Embryonic facial prominence (tissue), 1 donor: ENCODE results near the gene CEP290.
A peak's percentile ranks its signal among the peaks of the same experiment; 100 is the strongest.
"Not testable (repeated sequence)": the region's sequence is repeated elsewhere in the genome, so short reads cannot be mapped to it uniquely, and the experiment has no call there.

Experiments
- DNase-seq: peaks from one replicate; pipeline ENCODE4 v3.0.0-alpha.2; 2016; ENCODE audit errors: extremely low spot score

Gene CEP290

GRCh38 chr12:88142610-88142991, 713 bp upstream of the CEP290 start:
- no peak for DNase-seq

DNA sequence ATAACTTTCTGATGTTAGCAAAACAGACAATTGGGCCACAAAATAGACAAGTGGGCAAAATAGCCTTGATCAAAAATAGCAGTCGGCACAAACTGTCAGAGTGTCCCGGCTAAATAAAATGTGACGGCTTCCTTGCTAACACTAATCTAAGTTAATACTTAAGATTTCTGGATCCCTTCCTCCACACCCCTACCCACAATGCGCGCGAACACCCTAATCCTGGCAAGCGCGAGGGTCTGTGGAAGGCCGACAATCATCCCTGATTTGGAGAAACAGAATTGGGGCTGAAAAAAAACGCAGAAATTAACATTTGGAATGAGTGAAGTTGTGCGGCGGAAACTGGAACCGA, 489 bp downstream of the CEP290 start:
- DNase-seq = no peak

DNA sequence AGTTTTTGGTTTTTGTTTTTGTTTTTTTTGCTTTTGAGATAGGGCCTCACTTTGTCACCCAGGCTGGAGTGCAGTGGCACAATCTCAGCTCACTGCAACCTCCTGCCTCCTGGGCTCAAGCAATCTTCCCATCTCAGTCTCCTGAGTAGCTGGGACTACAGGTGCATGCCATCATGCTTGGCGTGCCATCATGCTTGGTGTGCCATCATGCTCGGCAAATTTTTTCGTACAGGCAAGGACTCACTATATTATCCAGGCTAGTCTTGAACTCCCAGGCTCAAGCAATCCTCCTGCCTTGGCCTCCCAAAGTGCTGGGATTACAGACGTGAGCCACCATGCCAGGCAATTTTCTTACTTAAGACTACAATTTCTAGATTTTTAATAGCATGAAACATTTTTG, 2.2 kb downstream of the CEP290 start:
- DNase-seq = not testable (repeated sequence)

- not testable (repeated sequence) for DNase-seq
Measured at GRCh38 chr12:88133181-88133580, 8.7 kb downstream of the CEP290 start.

- no peak for DNase-seq
Measured at GRCh38 chr12:88132392-88132791, 9.5 kb downstream of the CEP290 start.

DNA sequence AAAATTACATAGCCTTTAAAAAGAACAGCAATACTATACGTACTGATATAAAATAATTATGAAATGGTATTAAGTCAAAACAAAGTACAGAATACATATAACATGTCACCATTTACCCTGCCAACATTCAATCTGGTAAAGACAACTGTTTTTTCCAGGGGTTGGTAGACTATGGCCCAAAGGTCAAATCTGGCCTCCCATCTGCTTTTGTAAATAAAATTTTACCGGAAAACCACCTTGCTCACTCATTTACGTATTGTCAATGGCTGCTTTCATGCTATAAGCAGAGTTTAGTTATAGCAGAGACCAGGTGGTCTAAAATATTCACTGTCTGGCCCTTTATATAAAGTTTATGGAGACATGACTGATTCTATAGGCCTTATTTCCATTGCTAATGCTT, 14.0 kb downstream of the CEP290 start:
- no peak for DNase-seq

DNA sequence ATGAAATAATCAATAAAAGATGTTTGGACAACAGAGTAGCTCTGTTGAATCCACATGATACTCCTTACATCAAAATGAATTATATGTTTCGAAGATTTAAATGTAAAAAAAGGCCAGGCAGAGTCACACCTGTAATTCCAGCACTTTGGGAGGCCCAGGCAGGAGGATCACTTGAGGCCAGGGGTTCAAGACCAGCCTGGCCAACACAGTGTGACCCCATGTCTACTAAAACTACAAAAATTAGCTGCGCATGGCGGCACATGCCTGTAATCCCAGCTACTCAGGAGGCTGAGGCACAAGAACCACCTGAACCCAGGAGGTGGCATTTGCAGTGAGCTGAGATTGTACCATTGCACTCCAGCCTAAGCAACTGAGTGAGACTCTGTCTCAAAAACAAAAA, 14.8 kb downstream of the CEP290 start:
- no peak for DNase-seq

GRCh38 chr12:88122666-88123065, 19.2 kb downstream of the CEP290 start:
- DNase-seq = no peak

DNA sequence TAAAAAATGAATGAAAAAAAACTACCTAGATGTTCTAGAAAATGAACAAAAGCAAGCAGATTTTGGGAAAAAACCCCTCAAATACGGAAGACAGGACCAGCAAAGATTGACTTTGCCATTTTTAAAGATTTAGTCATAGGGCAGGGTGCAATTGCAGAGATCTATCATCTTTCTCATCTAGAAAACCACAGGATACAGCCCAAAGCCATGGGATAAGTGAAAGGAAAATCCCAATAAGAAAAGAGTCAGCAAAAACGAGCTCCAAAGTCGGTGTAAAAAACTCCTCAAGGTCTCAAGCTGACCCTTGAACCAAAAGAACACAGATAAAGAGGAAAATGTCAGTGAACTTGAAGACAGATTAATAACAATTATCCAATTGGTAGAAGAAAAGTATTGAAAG, 28.0 kb downstream of the CEP290 start:
- DNase-seq = no peak

DNA sequence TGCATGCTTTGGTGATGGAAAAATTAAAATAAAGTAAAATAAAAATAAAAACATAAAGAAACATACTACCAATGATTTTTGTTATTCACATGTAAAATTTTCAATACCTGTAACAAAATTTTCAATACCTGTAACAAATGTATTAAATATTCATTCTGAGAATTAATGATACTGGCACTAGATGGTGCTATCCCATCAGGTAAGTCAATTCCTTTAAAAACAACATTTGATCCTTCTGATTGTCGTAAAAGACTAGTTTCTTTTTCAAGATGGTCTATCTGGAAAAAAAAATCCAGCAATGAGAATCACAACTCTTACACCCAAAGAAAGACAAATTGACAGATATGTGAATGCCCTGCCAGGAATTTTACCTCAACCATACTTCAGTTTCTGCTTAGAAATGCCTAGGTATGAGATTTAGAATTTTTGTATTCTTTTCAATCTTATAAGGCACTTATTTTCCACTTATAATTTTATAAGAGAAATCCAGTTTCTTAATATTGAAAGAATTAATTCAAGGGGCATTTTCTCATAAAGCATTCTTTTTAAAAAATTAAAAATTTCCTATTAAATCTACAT, 30.7 kb downstream of the CEP290 start:
- DNase-seq = peak; percentile 20

GRCh38 chr12:88108021-88108420, 33.9 kb downstream of the CEP290 start:
- no peak for DNase-seq

GRCh38 chr12:88093573-88093972, 48.3 kb downstream of the CEP290 start:
- no peak for DNase-seq

GRCh38 chr12:88092771-88093170, 49.1 kb downstream of the CEP290 start:
- DNase-seq = no peak

DNA sequence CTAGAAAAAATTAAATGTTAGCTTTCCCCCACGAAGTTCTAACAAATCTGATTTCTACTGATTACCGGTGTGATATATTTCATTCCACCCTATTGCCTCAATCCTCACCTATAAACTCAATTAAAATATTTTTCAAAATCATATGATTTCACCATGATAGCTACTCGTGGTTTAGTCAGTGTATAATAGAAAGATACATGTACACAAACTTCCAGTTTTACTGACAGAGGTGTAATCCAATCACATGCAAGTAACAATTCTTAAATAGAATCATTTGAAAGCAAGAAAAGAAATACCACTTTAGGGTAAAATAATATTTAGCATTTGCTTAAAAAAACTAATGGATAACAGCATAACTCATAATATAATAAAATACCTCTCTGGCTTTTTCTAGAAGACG, 57.7 kb downstream of the CEP290 start:
- DNase-seq = no peak

GRCh38 chr12:88083634-88084033, 58.3 kb downstream of the CEP290 start:
- DNase-seq = no peak

DNA sequence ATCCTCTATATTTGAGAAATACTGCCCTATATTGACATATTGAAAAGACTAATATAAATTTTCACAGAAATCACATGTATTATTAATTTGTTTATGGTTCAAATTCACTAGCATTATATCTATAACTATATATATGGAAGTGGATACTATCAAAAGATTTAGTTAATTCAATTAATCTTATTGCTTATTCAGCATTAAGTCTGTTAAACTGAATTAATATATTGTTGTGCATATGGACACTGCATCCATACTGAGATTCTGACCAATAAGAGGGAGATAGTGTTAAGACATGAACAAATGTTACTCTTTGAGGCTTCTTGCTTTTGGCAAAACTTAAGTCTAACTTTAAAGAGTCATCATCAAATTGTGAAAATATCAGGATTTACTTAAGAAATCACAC, 60.6 kb downstream of the CEP290 start:
- no peak for DNase-seq

GRCh38 chr12:88067301-88067700, 74.6 kb downstream of the CEP290 start:
- DNase-seq = no peak

GRCh38 chr12:88063375-88063774, 78.5 kb downstream of the CEP290 start:
- no peak for DNase-seq

DNA sequence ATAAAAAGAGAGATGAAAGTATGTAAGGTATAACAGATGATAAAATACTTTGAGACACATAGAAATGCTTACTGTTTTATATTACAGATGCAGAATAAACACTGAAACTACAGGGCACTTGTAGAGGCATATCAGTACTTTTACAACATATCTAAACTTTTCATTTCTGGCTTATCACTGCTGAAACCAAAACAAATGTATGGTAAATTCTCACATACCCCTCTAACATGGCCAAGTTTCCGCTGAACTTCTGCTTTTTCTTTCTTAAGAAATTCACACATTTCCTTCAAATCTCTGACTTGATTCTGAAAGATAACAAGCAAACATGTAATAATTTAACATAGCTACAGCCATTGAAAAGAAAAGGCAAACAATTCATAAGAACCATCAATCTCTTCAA, 79.4 kb downstream of the CEP290 start:
- DNase-seq = no peak

DNA sequence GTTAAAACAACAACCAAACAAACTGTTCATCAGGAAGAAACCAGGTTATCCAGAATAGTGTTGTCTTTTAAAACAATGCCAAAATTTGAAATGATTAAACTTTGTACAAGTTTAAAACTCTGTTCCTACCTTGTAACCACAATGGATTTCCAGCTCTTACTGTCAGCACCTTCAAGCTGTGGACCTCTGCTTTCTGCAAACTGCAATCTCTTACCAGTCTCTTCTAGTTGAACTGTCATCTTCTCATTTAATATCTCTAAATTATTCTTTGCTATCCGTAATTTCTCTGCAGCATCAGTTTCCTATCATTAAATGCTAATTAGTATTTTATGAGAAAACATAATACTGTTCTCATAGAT, 83.2 kb downstream of the CEP290 start:
- no peak for DNase-seq

- DNase-seq = no peak
Measured at GRCh38 chr12:88057994-88058718, 83.7 kb downstream of the CEP290 start.

GRCh38 chr12:88056571-88056970, 85.3 kb downstream of the CEP290 start:
- no peak for DNase-seq

DNA sequence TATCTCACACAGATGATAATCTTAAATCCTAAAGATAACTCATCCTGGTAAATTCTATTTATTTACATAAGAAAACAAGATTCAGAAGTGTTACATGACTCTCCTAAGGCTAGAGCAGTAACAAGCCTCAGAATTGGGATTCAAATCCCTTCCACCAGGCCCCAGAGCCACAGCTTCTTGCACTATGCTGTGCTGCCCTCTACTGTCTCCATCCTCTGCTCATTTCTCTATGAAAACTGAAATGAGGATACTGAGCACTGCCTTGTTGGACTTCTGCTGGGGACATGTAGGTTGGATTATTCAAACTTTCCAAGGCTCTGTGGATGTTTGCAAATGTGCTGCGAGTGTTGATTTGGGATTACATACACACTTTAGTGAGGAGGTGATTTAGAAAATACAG, 89.2 kb downstream of the CEP290 start:
- DNase-seq = no peak

DNA sequence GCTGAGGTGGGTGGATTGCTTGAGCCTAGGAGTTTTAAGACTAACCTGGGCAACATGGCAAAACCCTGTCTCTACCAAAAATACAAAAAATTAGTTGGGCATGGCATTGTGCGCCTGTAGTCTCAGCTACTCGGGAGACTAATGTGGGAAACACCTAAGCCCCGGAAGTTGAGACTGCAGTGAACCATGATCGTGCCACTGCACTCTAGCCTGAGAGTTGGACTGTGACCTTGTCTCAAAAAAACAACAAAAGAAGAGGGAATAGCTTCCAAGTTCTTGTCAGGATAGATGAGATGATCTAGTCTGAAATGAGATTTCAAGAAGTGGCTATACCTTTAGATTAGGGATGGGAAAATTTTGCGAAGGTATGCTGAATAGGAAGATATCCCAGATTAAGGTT, 97.9 kb downstream of the CEP290 start:
- no peak for DNase-seq
